Naive thymus-derived CD8-positive, alpha-beta T cell (primary cell): ENCODE results near the gene GCA. TPM values are rescaled to one million over a fixed set of nuclear protein-coding genes. Genes with fewer than 3 reads are reported as not detected.

Experiments
- ATAC-seq, 2 donors: fragments of 150-1000 bp; cut with Tn5 transposase in 1 of 2; sonication (Bioruptor Pico), chemical (Tn5 transposase) in 1 of 2; 1 replicate in 1 of 2; 2 replicates in 1 of 2; pipeline ENCODE4 v1.10.0; 2021; ENCODE audit warnings: mild to moderate bottlenecking in 2 of 2, moderate library complexity in 2 of 2
- POLR2A ChIA-PET: fragments of 350-600 bp; sonication (Branson Sonifier 250); formaldehyde crosslinking; loops from one replicate; lab custom pipeline; 2021; ENCODE audit warnings: antibody characterized with exemption; lab: Charles Lee
- DNase-seq, 10 donors: peaks; one replicate each; pipeline versions ENCODE4 v3.0.0 to v3.0.0-alpha.2; 2020 to 2022
- H3K27ac Mint-ChIP-seq, 10 donors: one replicate each; pipeline ENCODE4 v1.8.0; 2020 to 2022; ENCODE audit warnings: mild to moderate bottlenecking in 10 of 10, mixed read lengths in 10 of 10, moderate library complexity in 4 of 10, inconsistent platforms in 1 of 10
- H3K27me3 Mint-ChIP-seq, 5 donors: one replicate each; pipeline ENCODE4 v1.8.0; 2021 to 2022; ENCODE audit warnings: mixed read lengths in 5 of 5
- H3K36me3 Mint-ChIP-seq, 3 donors: one replicate each; pipeline ENCODE4 v1.8.0; 2020 to 2022; ENCODE audit warnings: mixed read lengths in 3 of 3, mild to moderate bottlenecking in 2 of 3, inconsistent platforms in 1 of 3
- H3K4me1 Mint-ChIP-seq, 4 donors: one replicate each; pipeline ENCODE4 v1.8.0; 2021 to 2022; ENCODE audit warnings: mixed read lengths in 4 of 4
- H3K4me3 Mint-ChIP-seq, 10 donors: one replicate each; pipeline ENCODE4 v1.8.0; 2020 to 2022; ENCODE audit warnings: mild to moderate bottlenecking in 10 of 10, mixed read lengths in 10 of 10, moderate library complexity in 6 of 10, inconsistent platforms in 1 of 10
- H3K9me3 Mint-ChIP-seq, 9 donors: one replicate each; pipeline ENCODE4 v1.8.0; 2020 to 2022; ENCODE audit warnings: mixed read lengths in 9 of 9, mild to moderate bottlenecking in 3 of 9, inconsistent platforms in 1 of 9, moderate library complexity in 1 of 9
- polyA plus RNA-seq, 3 donors: library from polyadenylated mRNA; unstranded; fragments of 300-500 nt; fragmentation: Illumina TruSeq; gene quantifications; one replicate each; pipeline ENCODE4 v1.2.3, GENCODE V29; 2021
- total RNA-seq, 8 experiments: library from RNA in 2 of 8; stranded (reverse) in 2 of 8; gene quantifications; one replicate each; pipeline ENCODE4 v1.2.3 and lab custom pipeline; 2021 to 2026

The GCA gene
- total and polyA plus RNA-seq, 5 experiments from 2014 or later: 12.2 to 20.9 (median 17.5) TPM

DNA sequence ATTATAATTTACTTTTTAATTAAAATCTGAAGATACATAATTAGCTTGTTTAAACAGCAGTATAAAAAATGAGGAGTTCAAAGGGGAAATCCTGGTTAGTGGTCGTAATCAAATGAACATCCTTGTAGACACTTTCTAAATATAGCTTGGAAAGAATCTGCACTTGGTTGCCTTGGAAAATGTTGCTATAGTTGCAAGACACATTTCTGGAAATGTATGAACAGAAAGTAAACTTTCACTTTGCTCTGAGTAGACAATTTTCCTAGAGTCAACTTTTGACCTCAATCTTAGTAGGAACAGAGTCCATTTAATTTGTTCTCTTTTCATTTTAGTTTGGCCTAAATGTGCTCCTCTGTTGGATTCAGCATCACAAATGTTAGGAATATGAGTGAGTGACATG lies 38.3 kb downstream of the GCA start:
- Mint-ChIP-seq H3K4me1 (no peaks in the 10 kb centered on the region), H3K9me3 (no peaks in the 10 kb centered on the region), H3K4me3 (no peak overlapping the region), H3K36me3 (no peaks in the 10 kb centered on the region), H3K27me3 (peaks cover 6 to 49% (median 15%) of the 10 kb centered on the region in 5 donors), H3K27ac (no peak overlapping the region)
- POLR2A ChIA-PET: no interaction called here
- no peak for DNase-seq
- no peak for ATAC-seq

DNA sequence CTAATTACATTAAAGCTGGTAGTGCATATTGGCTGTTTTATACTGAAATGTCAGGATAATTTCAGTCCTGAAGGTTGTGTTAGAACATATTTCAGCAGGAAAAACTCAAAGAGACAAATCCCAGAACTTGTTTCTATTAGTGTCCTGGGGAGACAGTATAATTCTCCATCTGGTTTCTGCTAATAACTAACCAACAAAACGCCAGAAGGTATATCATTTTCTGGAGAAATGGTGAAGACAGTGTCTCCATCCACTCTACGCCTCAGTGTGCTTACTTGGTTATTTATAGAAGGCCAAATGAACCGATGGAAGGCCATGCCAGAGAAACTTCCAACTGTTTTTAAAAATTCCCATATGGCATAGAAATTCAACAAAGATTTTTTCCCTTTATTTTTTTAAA lies 41.6 kb downstream of the GCA start:
- POLR2A ChIA-PET: no interaction called here
- no peak for DNase-seq
- Mint-ChIP-seq H3K4me3 (no peak overlapping the region), H3K27me3 (peaks cover 0 to 21% (median 10%) of the 10 kb centered on the region in 5 donors), H3K9me3 (no peaks in the 10 kb centered on the region), H3K36me3 (no peaks in the 10 kb centered on the region), H3K27ac (no peak overlapping the region), H3K4me1 (no peaks in the 10 kb centered on the region)
- ATAC-seq: no peak

DNA sequence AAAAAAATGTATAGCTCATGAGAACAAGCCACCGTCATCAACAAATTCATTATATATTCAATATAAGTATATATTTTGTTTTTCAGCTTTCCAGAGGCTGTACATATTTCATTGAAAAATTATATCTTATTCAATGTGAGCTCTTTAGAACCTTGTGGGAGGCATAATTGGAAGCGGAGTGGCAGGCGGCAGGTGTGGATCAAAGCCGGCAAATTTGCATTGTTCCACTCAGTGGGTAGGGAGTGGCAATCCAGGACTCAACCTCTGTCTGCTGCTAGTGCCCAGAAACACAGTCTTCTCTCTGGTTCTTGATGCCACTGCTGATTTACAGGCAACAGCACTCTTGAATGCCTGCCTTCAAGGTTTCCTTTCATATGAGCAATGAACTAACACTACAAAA lies 46.9 kb downstream of the GCA start:
- Mint-ChIP-seq H3K9me3 (no peaks in the 10 kb centered on the region), H3K36me3 (no peaks in the 10 kb centered on the region), H3K4me1 (no peaks in the 10 kb centered on the region), H3K4me3 (no peak overlapping the region), H3K27me3 (peaks cover 11 to 18% (median 17%) of the 10 kb centered on the region in 5 donors), H3K27ac (no peak overlapping the region)
- POLR2A ChIA-PET: no interaction called here
- DNase-seq (no peak), ATAC-seq (no peak)

DNA sequence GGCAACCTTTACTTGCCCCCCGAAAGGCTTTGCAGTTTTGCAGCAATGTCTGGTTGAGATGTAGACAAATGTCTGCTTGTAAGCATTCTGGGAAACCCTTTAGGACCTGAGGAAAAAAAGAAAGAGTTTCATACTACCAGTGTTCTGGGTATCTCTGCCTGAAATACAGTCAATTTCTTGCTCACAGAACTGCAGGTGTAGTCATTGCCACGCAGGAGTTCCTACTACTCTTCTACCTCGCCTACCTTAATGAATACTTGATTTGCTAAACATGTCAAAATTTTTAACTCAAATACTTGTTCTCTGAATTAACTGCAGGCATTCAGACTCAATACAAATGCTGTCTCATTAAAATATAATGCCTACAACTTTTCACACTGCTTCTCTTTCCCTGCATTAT lies 56.4 kb downstream of the GCA start:
- Mint-ChIP-seq H3K27me3 (peaks cover 0 to 7% (median 0%) of the 10 kb centered on the region in 5 donors), H3K9me3 (no peaks in the 10 kb centered on the region), H3K27ac (no peak overlapping the region), H3K36me3 (no peaks in the 10 kb centered on the region), H3K4me1 (no peaks in the 10 kb centered on the region), H3K4me3 (no peak overlapping the region)
- DNase-seq (no peak), ATAC-seq (no peak)
- POLR2A ChIA-PET: no interaction called here

DNA sequence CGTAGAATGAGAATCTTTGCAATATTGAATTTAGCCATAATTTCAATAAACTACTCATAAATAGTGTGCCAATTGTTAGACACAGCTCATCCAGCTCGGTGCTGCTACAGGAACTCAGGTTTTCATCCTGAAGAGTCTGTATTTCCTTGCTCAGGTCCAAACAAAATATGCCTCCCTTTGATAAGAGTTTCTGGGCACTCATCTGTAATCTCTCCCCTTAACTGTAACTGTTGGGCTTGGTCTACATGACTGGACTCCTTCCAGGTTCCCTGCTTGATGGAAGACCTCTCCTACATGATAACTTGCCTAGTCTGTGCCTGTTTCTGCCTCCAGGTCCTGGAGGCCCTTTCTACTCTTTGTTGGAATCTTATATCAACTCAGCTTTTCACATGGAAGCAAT lies 57.9 kb downstream of the GCA start:
- H3K36me3 Mint-ChIP-seq: no peaks in the 10 kb centered on the region

DNA sequence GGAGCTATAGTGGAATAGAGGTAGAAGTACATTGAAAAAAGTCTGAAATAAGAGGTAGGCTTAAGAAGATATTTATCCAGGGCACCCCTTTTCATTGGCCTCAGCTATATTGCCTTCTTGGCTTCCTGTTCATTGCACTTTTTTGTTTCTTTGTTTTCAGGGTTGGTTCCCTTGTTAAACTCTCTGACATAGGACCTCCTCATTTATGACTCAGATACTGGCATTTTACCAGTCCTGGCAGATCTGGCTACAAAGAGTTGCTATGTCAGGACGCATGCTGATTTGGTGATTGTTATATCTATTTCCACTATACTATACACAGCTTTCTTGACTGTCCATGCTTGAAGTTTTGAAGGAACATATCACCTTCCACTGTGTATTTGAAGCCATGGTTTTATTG lies 60.0 kb downstream of the GCA start:
- ATAC-seq: no peak
- POLR2A ChIA-PET: no interaction called here
- H3K27me3 Mint-ChIP-seq: peaks cover 5 to 11% (median 9%) of the 10 kb centered on the region in 5 donors
- no peaks in the 10 kb centered on the region for H3K36me3 Mint-ChIP-seq
- H3K27ac Mint-ChIP-seq: no peak overlapping the region
- DNase-seq: no peak
- H3K9me3 Mint-ChIP-seq: no peaks in the 10 kb centered on the region
- H3K4me1 Mint-ChIP-seq: no peaks in the 10 kb centered on the region
- no peak overlapping the region for H3K4me3 Mint-ChIP-seq

More for the DNA sequence above, 57.9 kb downstream of the GCA start:
- no peak overlapping the region for H3K27ac Mint-ChIP-seq
- ATAC-seq (no peak), DNase-seq (no peak)
- peaks cover 0 to 7% (median 4%) of the 10 kb centered on the region in 5 donors for H3K27me3 Mint-ChIP-seq
- no peaks in the 10 kb centered on the region for H3K4me1 Mint-ChIP-seq
- POLR2A ChIA-PET: no interaction called here
- no peaks in the 10 kb centered on the region for H3K9me3 Mint-ChIP-seq
- H3K4me3 Mint-ChIP-seq: no peak overlapping the region

Other genes with a start within 250 kb of the GCA start
- gene GCG, start 191.9 kb upstream of the GCA start, total RNA-seq: not detected
- gene GCG, start 191.9 kb upstream of the GCA start, polyA plus RNA-seq: not detected
- gene FAP, start 100.7 kb upstream of the GCA start, total RNA-seq: not detected
- gene FAP, start 100.7 kb upstream of the GCA start, polyA plus RNA-seq: not detected
- gene IFIH1, start 25.4 kb upstream of the GCA start, total RNA-seq: 10 to 100 TPM; 24.3 to 25.5 TPM
- gene IFIH1, start 25.4 kb upstream of the GCA start, polyA plus RNA-seq: 10 to 100 TPM; 10.6 to 15.7 (median 12.6) TPM